H9 (cell line): Measurements from ENCODE around the gene PPL. TPM values are rescaled to one million over a fixed set of nuclear protein-coding genes. Genes with fewer than 3 reads are reported as not detected.
A peak's percentile ranks its signal among the peaks of the same experiment; 100 is the strongest.

Source experiments
- DNase-seq: peaks from one replicate; pipeline ENCODE4 v3.0.0-alpha.2; 2017
- H2AFZ ChIP-seq: one replicate; pipeline ENCODE4 v1.6.1; 2013; ENCODE audit warnings: mild to moderate bottlenecking, low read length, control low read depth, moderate library complexity
- H2AK5ac ChIP-seq: 2 replicates; pipeline ENCODE4 v1.6.1; 2013; ENCODE audit warnings: low read length, control low read depth, mixed read lengths; ENCODE audit not compliant: insufficient read length
- H2BK120ac ChIP-seq: one replicate; pipeline ENCODE4 v1.6.1; 2013; ENCODE audit warnings: low read depth, mild to moderate bottlenecking, low read length, control low read depth, inconsistent platforms; ENCODE audit not compliant: poor library complexity, severe bottlenecking
- H2BK12ac ChIP-seq: 2 replicates; pipeline ENCODE4 v1.6.1; 2013; ENCODE audit warnings: low read length, control low read depth, mixed read lengths, low read depth; ENCODE audit not compliant: insufficient read length
- H2BK15ac ChIP-seq: 2 replicates; pipeline ENCODE4 v1.6.1; 2013; ENCODE audit warnings: low read depth, low read length, control low read depth
- H2BK20ac ChIP-seq: one replicate; pipeline ENCODE4 v1.6.1; 2013; ENCODE audit warnings: low read depth, mild to moderate bottlenecking, low read length, control low read depth, inconsistent platforms; ENCODE audit not compliant: poor library complexity, severe bottlenecking
- H2BK5ac ChIP-seq: 2 replicates; pipeline ENCODE4 v1.6.1; 2013; ENCODE audit warnings: low read length, control low read depth, mixed read lengths; ENCODE audit not compliant: insufficient read length
- H3K14ac ChIP-seq: 2 replicates; pipeline ENCODE4 v1.6.1; 2013; ENCODE audit warnings: low read length, control low read depth; ENCODE audit not compliant: insufficient read depth
- H3K18ac ChIP-seq: 2 replicates; pipeline ENCODE4 v1.6.1; 2013; ENCODE audit warnings: low read depth, mild to moderate bottlenecking, mixed read lengths, low read length, control low read depth; ENCODE audit not compliant: insufficient read length
- H3K23ac ChIP-seq: 2 replicates; pipeline ENCODE4 v1.6.1; 2013; ENCODE audit warnings: low read length, control low read depth, mixed read lengths, low read depth; ENCODE audit not compliant: insufficient read length
- H3K23me2 ChIP-seq: 2 replicates; pipeline ENCODE4 v1.6.1; 2013; ENCODE audit warnings: low read depth, mild to moderate bottlenecking, mixed read lengths, low read length, control low read depth; ENCODE audit not compliant: insufficient read length, poor library complexity, severe bottlenecking
- H3K27ac ChIP-seq: 2 replicates; pipeline ENCODE4 v1.5.1; 2013; ENCODE audit warnings: low read length, control low read depth, mixed read lengths, low read depth; ENCODE audit not compliant: insufficient read length
- H3K27me3 ChIP-seq: 2 replicates; pipeline ENCODE4 v1.6.1; 2013; ENCODE audit warnings: low read length, control low read depth, inconsistent platforms; ENCODE audit not compliant: insufficient read depth
- H3K4ac ChIP-seq: 2 replicates; pipeline ENCODE4 v1.6.1; 2013; ENCODE audit warnings: low read depth, mild to moderate bottlenecking, control low read depth, inconsistent platforms, low read length, moderate library complexity
- H3K4me1 ChIP-seq: 2 replicates; pipeline ENCODE4 v1.6.1; 2013; ENCODE audit warnings: low read length, control low read depth, inconsistent platforms; ENCODE audit not compliant: insufficient read depth
- H3K4me2 ChIP-seq: 2 replicates; pipeline ENCODE4 v1.6.1; 2013; ENCODE audit warnings: low read length, control low read depth, mixed read lengths; ENCODE audit not compliant: insufficient read length, insufficient read depth
- H3K56ac ChIP-seq: 2 replicates; pipeline ENCODE4 v1.6.1; 2013; ENCODE audit warnings: low read depth, mild to moderate bottlenecking, mixed read lengths, low read length, control low read depth; ENCODE audit not compliant: insufficient read length
- H3K79me1 ChIP-seq: 2 replicates; pipeline ENCODE4 v1.6.1; 2013; ENCODE audit warnings: low read depth, mild to moderate bottlenecking, moderate library complexity, low read length, control low read depth, inconsistent platforms; ENCODE audit not compliant: insufficient read depth, poor library complexity, severe bottlenecking
- H3K79me2 ChIP-seq: 2 replicates; pipeline ENCODE4 v1.6.1; 2013; ENCODE audit warnings: low read length, control low read depth, inconsistent platforms; ENCODE audit not compliant: insufficient read depth
- H3K9ac ChIP-seq: 2 replicates; pipeline ENCODE4 v1.6.1; 2013; ENCODE audit warnings: low read length, control low read depth, mixed read lengths; ENCODE audit not compliant: insufficient read length; ENCODE audit errors: extremely low read depth
- H3K9me3 ChIP-seq: one replicate; pipeline ENCODE4 v1.6.1; 2013; ENCODE audit warnings: low read depth, low read length, inconsistent platforms; ENCODE audit not compliant: control insufficient read depth
- H3T11ph ChIP-seq: one replicate; pipeline ENCODE4 v1.6.1; 2013; ENCODE audit warnings: mild to moderate bottlenecking, low read length, control low read depth, inconsistent platforms
- H4K20me1 ChIP-seq: one replicate; pipeline ENCODE4 v1.6.1; 2013; ENCODE audit not compliant: control insufficient read depth, insufficient read length, insufficient read depth
- H4K5ac ChIP-seq: 2 replicates; pipeline ENCODE4 v1.6.1; 2013; ENCODE audit warnings: low read depth, mild to moderate bottlenecking, mixed read lengths, low read length, control low read depth; ENCODE audit not compliant: insufficient read length
- H4K8ac ChIP-seq: replicated peaks from 2 replicates; pipeline ENCODE4 v1.6.1; 2013; ENCODE audit warnings: low read length, control low read depth, mixed read lengths, low read depth; ENCODE audit not compliant: insufficient read length
- H4K91ac ChIP-seq: 2 replicates; pipeline ENCODE4 v1.6.1; 2013; ENCODE audit warnings: low read depth, mild to moderate bottlenecking, moderate library complexity, mixed read lengths, low read length, control low read depth; ENCODE audit not compliant: insufficient read length
- H3K27ac Mint-ChIP-seq, 3 experiments: 2 replicates in 2 of 3; 3 replicates in 1 of 3; pipeline ENCODE4 v1.8.0; 2020 to 2021; ENCODE audit warnings: mixed read lengths in 3 of 3, mild to moderate bottlenecking in 1 of 3, moderate library complexity in 1 of 3
- H3K27me3 Mint-ChIP-seq: 2 replicates; pipeline ENCODE4 v1.8.0; 2021; ENCODE audit warnings: low read depth, mild to moderate bottlenecking, moderate library complexity, mixed read lengths
- H3K36me3 Mint-ChIP-seq, 3 experiments: 2 replicates in 2 of 3; 3 replicates in 1 of 3; pipeline ENCODE4 v1.8.0; 2020 to 2021; ENCODE audit warnings: low read depth in 3 of 3, mixed read lengths in 3 of 3; ENCODE audit not compliant: insufficient read depth in 1 of 3
- H3K4me1 Mint-ChIP-seq, 2 experiments: 2 replicates each; pipeline ENCODE4 v1.8.0; 2020; ENCODE audit warnings: mixed read lengths in 2 of 2
- H3K4me3 Mint-ChIP-seq, 2 experiments: 2 replicates in 1 of 2; 3 replicates in 1 of 2; pipeline ENCODE4 v1.8.0; 2020 to 2021; ENCODE audit warnings: mild to moderate bottlenecking in 2 of 2, mixed read lengths in 2 of 2, moderate library complexity in 1 of 2
- H3K9me3 Mint-ChIP-seq, 2 experiments: 2 replicates in 1 of 2; 3 replicates in 1 of 2; pipeline ENCODE4 v1.8.0; 2020; ENCODE audit warnings: mild to moderate bottlenecking in 2 of 2, mixed read lengths in 2 of 2, moderate library complexity in 1 of 2
- WGBS: extraction: QIAGEN DNeasy Blood & Tissue Kit; methylation state at CpG from one replicate; pipeline ENCODE4 v1.1.7; 2013; ENCODE audit warnings: missing lambda C conversion rate, low lambda C conversion rate, mixed read lengths; ENCODE audit not compliant: insufficient read length; ENCODE audit errors: extremely low coverage; 5-methylcytosine and 5-hydroxymethylcytosine counted together
- total RNA-seq: library from RNA; stranded (reverse); gene quantifications from 2 replicates; pipeline ENCODE4 v1.2.1, GENCODE V29; 2021
- TF ChIP-seq, protein P1 (sequence below): fragments of 200-600 bp; sonication (generic); conservative IDR thresholded peaks from 3 replicates; pipeline ENCODE4 v1.8.0; 2021; ENCODE audit warnings: antibody characterized with exemption, mild to moderate bottlenecking

PPL gene
- total RNA-seq, 1 experiment from 2014 or later = 29.2 TPM

DNA sequence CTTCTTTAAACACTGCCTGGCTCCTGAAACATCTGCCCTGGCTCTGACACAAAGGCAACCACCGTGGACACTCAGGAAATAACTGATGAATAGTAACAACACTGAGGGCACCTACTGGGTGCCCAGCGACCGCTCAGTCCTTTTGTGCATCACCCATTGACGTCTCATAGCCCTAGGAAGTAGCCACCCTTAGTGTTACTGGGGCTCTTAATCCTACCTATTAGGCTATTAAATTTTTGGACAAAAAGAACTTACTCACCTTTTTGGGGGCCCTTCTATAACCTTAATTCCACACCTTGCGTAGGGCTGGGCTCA is 11.7 kb downstream of the PPL start:
- Histone ChIP-seq H3T11ph (no peak overlapping the region), H3K56ac (no peak overlapping the region), H3K79me2 (no peaks in the 10 kb centered on the region), H3K4me1 (peaks cover 6% of the 10 kb centered on the region), H2BK12ac (no peak overlapping the region), H4K20me1 (no peaks in the 10 kb centered on the region), H3K4me2 (no peak overlapping the region), H3K9me3 (no peaks in the 10 kb centered on the region), H3K14ac (no peak overlapping the region), H3K9ac (no peak overlapping the region), H2BK5ac (no peak overlapping the region), H2BK120ac (no peak overlapping the region), H3K23ac (no peak overlapping the region), H4K8ac (no peak overlapping the region), H3K27me3 (no peaks in the 10 kb centered on the region), H3K23me2 (no peaks in the 10 kb centered on the region), H2AK5ac (no peak overlapping the region), H4K91ac (no peak overlapping the region), H3K27ac (no peak overlapping the region), H2BK20ac (no peak overlapping the region), H2AFZ (no peak overlapping the region), H3K18ac (no peak overlapping the region), H4K5ac (no peak overlapping the region), H2BK15ac (no peak overlapping the region), H3K79me1 (no peaks in the 10 kb centered on the region), H3K4ac (no peak overlapping the region)
- TF ChIP-seq, protein P1, sequence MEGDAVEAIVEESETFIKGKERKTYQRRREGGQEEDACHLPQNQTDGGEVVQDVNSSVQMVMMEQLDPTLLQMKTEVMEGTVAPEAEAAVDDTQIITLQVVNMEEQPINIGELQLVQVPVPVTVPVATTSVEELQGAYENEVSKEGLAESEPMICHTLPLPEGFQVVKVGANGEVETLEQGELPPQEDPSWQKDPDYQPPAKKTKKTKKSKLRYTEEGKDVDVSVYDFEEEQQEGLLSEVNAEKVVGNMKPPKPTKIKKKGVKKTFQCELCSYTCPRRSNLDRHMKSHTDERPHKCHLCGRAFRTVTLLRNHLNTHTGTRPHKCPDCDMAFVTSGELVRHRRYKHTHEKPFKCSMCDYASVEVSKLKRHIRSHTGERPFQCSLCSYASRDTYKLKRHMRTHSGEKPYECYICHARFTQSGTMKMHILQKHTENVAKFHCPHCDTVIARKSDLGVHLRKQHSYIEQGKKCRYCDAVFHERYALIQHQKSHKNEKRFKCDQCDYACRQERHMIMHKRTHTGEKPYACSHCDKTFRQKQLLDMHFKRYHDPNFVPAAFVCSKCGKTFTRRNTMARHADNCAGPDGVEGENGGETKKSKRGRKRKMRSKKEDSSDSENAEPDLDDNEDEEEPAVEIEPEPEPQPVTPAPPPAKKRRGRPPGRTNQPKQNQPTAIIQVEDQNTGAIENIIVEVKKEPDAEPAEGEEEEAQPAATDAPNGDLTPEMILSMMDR = no peak
- Mint-ChIP-seq H3K27ac (peak overlapping the region in 2 of 3 experiments; percentile 90 to 97; a peak in 5 of 7 replicates), H3K4me1 (peaks cover 27 to 33% of the 10 kb centered on the region in 2 experiments), H3K36me3 (peaks cover 6 to 26% (median 21%) of the 10 kb centered on the region in 3 experiments), H3K4me3 (no peak overlapping the region; a peak in 1 of 5 replicates), H3K27me3 (no peaks in the 10 kb centered on the region; the same call in none of the 2 replicates), H3K9me3 (peaks cover 8 to 9% of the 10 kb centered on the region in 2 experiments)
- WGBS = no CpG with 5 or more reads among the region's 5 CpGs
- DNase-seq = no peak
